HepG2 (cell line): ENCODE data around the gene STX8. TPM values are rescaled to one million over a fixed set of nuclear protein-coding genes. Genes with fewer than 3 reads are reported as not detected.
A peak's percentile ranks its signal among the peaks of the same experiment; 100 is the strongest.

Experiments used
- AKAP8 ChIP-seq: sonication (generic); formaldehyde crosslinking; IDR thresholded peaks from 2 replicates; pipeline ENCODE4 v1.5.1; 2020; ENCODE audit warnings: mild to moderate bottlenecking, missing genetic modification reagents
- ELF4 ChIP-seq: sonication (generic); formaldehyde crosslinking; IDR thresholded peaks from 2 replicates; pipeline ENCODE4 v1.5.0; 2020; ENCODE audit warnings: missing genetic modification reagents, mild to moderate bottlenecking, moderate library complexity, borderline replicate concordance
- KAT8 ChIP-seq: IDR thresholded peaks from 2 replicates; pipeline ENCODE4 v1.6.1; 2016; ENCODE audit warnings: missing genetic modification reagents, missing compliant biosample characterization
- KDM1A ChIP-seq: IDR thresholded peaks from 2 replicates; pipeline ENCODE4 v1.6.1; 2016; ENCODE audit warnings: missing compliant biosample characterization
- MED8 ChIP-seq: sonication (generic); formaldehyde crosslinking; IDR thresholded peaks from 2 replicates; pipeline ENCODE4 v1.8.1; 2023; ENCODE audit warnings: mild to moderate bottlenecking, missing genetic modification reagents; ENCODE audit not compliant: insufficient replicate concordance
- NCOR1 ChIP-seq: fragments of 200-600 bp; sonication (generic); IDR thresholded peaks from 2 replicates; pipeline ENCODE4 v1.7.0; 2017; ENCODE audit warnings: antibody characterized with exemption, low read length, borderline replicate concordance
- NR2F2 ChIP-seq: IDR thresholded peaks from 2 replicates; pipeline ENCODE4 v1.6.1; 2012; ENCODE audit warnings: low read depth, inconsistent platforms, borderline replicate concordance
- NR2F6 ChIP-seq, 2 experiments: IDR thresholded peaks; 2 replicates each; pipeline ENCODE4 v1.6.1; 2016; ENCODE audit warnings: antibody characterized with exemption in 1 of 2, mild to moderate bottlenecking in 1 of 2
- RXRB ChIP-seq: IDR thresholded peaks from 2 replicates; pipeline ENCODE4 v1.6.1; 2016; ENCODE audit warnings: borderline replicate concordance, missing genetic modification reagents, missing compliant biosample characterization
- SNRNP70 ChIP-seq: fragments of 200-400 bp; formaldehyde crosslinking; IDR thresholded peaks from 2 replicates; pipeline ENCODE4 v1.6.1; 2017; ENCODE audit warnings: mild to moderate bottlenecking, low read depth, low read length, moderate library complexity
- TMF1 ChIP-seq: sonication (generic); formaldehyde crosslinking; IDR thresholded peaks from 2 replicates; pipeline ENCODE4 v1.8.1; 2022; ENCODE audit warnings: low read depth, missing genetic modification reagents
- XBP1 ChIP-seq: sonication (generic); formaldehyde crosslinking; IDR thresholded peaks from 2 replicates; pipeline ENCODE4 v1.5.0; 2020; ENCODE audit warnings: missing genetic modification reagents
- ZNF143 ChIP-seq: sonication (generic); formaldehyde crosslinking; IDR thresholded peaks from 2 replicates; pipeline ENCODE4 v1.4.0; 2020; ENCODE audit warnings: missing genetic modification reagents
- ZNF335 ChIP-seq: sonication (generic); formaldehyde crosslinking; IDR thresholded peaks from 2 replicates; pipeline ENCODE4 v1.4.0; 2020; ENCODE audit warnings: missing genetic modification reagents
- ZNF563 ChIP-seq: sonication (generic); formaldehyde crosslinking; IDR thresholded peaks from 2 replicates; pipeline ENCODE4 v1.8.0; 2022; ENCODE audit warnings: mild to moderate bottlenecking, moderate library complexity, missing genetic modification reagents
- ZNF713 ChIP-seq: sonication (generic); formaldehyde crosslinking; IDR thresholded peaks from 2 replicates; pipeline ENCODE4 v1.4.0; 2020; ENCODE audit warnings: mild to moderate bottlenecking, missing genetic modification reagents
- ZNF768 ChIP-seq: sonication (generic); formaldehyde crosslinking; IDR thresholded peaks from 2 replicates; pipeline ENCODE4 v1.4.0; 2020; ENCODE audit warnings: missing genetic modification reagents
- polyA plus RNA-seq, 8 experiments: library from polyadenylated mRNA; depleted of rRNA in 3 of 8; stranded (reverse) in 7 of 8; unstranded in 1 of 8; fragments of >200 nt; fragmentation: Illumina TruSeq in 4 of 8; extraction: Trizol in 4 of 8; gene quantifications; 2 replicates each; pipeline versions ENCODE4 v1.2.1 to v1.2.3, GENCODE V29; 2011 to 2016; ENCODE audit warnings: low read depth in 4 of 8, missing spikeins in 1 of 8, mixed read lengths in 1 of 8; ENCODE audit not compliant: insufficient read depth in 1 of 8
- total RNA-seq, 5 experiments: library from RNA; depleted of rRNA; stranded (reverse); fragments of >200 nt; fragmentation: Illumina TruSeq; extraction: Trizol; gene quantifications; 2 replicates each; pipeline ENCODE4 v1.2.3, GENCODE V29; 2016; ENCODE audit warnings: low read depth in 1 of 5
- TF ChIP-seq, protein P1 (sequence below): sonication (generic); formaldehyde crosslinking; IDR thresholded peaks from 2 replicates; pipeline ENCODE4 v1.4.0; 2020; ENCODE audit warnings: mild to moderate bottlenecking, missing genetic modification reagents
- TF ChIP-seq, protein P2 (sequence below): sonication (generic); formaldehyde crosslinking; IDR thresholded peaks from 2 replicates; pipeline ENCODE4 v1.8.0; 2022; ENCODE audit warnings: mild to moderate bottlenecking, missing genetic modification reagents, moderate library complexity
- TF ChIP-seq, protein P3 (sequence below): IDR thresholded peaks from 2 replicates; pipeline ENCODE4 v1.4.0; 2020; ENCODE audit warnings: mild to moderate bottlenecking, missing genetic modification reagents
- TF ChIP-seq, protein P4 (sequence below): sonication (generic); formaldehyde crosslinking; IDR thresholded peaks from 2 replicates; pipeline ENCODE4 v1.5.0; 2020; ENCODE audit warnings: missing genetic modification reagents

The STX8 gene
- total and polyA plus RNA-seq, 2 of the 13 experiments (the other 11 are each of a cell fraction or from before 2014, with no cell fraction given) = 36.4 to 53.6 TPM

- TF ChIP-seq NR2F2 (no peak), KAT8 (CRISPR knock-in tag) (0 out of 2 replicates have a peak, but pooled peaks have one; percentile 18), MED8 (CRISPR knock-in tag) (no peak), TMF1 (no peak), RXRB (CRISPR knock-in tag) (peak; percentile 43; the same call in 1 of the 2 replicates), AKAP8 (CRISPR knock-in tag) (no peak), KDM1A (CRISPR knock-in tag) (0 out of 2 replicates have a peak, but pooled peaks have one; percentile 22), ELF4 (CRISPR knock-in tag) (no peak), ZNF143 (CRISPR knock-in tag) (no peak), ZNF713 (CRISPR knock-in tag) (no peak), ZNF563 (CRISPR knock-in tag) (no peak), ZNF335 (CRISPR knock-in tag) (no peak), NR2F6 (IDR thresholded peaks at IDR 0.05) (no peak), NR2F6 (CRISPR knock-in tag; IDR thresholded peaks at IDR 0.05) (peak; percentile 45; the same call in 1 of the 2 replicates), NCOR1 (0 out of 2 replicates have a peak, but pooled peaks have one; percentile 21), XBP1 (CRISPR knock-in tag) (no peak), SNRNP70 (no peak), ZNF768 (peak; percentile 42; the same call in 1 of the 2 replicates)
- TF ChIP-seq, protein P1, sequence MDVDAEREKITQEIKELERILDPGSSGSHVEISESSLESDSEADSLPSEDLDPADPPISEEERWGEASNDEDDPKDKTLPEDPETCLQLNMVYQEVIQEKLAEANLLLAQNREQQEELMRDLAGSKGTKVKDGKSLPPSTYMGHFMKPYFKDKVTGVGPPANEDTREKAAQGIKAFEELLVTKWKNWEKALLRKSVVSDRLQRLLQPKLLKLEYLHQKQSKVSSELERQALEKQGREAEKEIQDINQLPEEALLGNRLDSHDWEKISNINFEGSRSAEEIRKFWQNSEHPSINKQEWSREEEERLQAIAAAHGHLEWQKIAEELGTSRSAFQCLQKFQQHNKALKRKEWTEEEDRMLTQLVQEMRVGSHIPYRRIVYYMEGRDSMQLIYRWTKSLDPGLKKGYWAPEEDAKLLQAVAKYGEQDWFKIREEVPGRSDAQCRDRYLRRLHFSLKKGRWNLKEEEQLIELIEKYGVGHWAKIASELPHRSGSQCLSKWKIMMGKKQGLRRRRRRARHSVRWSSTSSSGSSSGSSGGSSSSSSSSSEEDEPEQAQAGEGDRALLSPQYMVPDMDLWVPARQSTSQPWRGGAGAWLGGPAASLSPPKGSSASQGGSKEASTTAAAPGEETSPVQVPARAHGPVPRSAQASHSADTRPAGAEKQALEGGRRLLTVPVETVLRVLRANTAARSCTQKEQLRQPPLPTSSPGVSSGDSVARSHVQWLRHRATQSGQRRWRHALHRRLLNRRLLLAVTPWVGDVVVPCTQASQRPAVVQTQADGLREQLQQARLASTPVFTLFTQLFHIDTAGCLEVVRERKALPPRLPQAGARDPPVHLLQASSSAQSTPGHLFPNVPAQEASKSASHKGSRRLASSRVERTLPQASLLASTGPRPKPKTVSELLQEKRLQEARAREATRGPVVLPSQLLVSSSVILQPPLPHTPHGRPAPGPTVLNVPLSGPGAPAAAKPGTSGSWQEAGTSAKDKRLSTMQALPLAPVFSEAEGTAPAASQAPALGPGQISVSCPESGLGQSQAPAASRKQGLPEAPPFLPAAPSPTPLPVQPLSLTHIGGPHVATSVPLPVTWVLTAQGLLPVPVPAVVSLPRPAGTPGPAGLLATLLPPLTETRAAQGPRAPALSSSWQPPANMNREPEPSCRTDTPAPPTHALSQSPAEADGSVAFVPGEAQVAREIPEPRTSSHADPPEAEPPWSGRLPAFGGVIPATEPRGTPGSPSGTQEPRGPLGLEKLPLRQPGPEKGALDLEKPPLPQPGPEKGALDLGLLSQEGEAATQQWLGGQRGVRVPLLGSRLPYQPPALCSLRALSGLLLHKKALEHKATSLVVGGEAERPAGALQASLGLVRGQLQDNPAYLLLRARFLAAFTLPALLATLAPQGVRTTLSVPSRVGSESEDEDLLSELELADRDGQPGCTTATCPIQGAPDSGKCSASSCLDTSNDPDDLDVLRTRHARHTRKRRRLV (CRISPR knock-in tag) = no peak
- TF ChIP-seq, protein P2, sequence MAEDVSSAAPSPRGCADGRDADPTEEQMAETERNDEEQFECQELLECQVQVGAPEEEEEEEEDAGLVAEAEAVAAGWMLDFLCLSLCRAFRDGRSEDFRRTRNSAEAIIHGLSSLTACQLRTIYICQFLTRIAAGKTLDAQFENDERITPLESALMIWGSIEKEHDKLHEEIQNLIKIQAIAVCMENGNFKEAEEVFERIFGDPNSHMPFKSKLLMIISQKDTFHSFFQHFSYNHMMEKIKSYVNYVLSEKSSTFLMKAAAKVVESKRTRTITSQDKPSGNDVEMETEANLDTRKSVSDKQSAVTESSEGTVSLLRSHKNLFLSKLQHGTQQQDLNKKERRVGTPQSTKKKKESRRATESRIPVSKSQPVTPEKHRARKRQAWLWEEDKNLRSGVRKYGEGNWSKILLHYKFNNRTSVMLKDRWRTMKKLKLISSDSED (CRISPR knock-in tag) = no peak
- TF ChIP-seq, protein P3, sequence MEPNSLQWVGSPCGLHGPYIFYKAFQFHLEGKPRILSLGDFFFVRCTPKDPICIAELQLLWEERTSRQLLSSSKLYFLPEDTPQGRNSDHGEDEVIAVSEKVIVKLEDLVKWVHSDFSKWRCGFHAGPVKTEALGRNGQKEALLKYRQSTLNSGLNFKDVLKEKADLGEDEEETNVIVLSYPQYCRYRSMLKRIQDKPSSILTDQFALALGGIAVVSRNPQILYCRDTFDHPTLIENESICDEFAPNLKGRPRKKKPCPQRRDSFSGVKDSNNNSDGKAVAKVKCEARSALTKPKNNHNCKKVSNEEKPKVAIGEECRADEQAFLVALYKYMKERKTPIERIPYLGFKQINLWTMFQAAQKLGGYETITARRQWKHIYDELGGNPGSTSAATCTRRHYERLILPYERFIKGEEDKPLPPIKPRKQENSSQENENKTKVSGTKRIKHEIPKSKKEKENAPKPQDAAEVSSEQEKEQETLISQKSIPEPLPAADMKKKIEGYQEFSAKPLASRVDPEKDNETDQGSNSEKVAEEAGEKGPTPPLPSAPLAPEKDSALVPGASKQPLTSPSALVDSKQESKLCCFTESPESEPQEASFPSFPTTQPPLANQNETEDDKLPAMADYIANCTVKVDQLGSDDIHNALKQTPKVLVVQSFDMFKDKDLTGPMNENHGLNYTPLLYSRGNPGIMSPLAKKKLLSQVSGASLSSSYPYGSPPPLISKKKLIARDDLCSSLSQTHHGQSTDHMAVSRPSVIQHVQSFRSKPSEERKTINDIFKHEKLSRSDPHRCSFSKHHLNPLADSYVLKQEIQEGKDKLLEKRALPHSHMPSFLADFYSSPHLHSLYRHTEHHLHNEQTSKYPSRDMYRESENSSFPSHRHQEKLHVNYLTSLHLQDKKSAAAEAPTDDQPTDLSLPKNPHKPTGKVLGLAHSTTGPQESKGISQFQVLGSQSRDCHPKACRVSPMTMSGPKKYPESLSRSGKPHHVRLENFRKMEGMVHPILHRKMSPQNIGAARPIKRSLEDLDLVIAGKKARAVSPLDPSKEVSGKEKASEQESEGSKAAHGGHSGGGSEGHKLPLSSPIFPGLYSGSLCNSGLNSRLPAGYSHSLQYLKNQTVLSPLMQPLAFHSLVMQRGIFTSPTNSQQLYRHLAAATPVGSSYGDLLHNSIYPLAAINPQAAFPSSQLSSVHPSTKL (CRISPR knock-in tag) = peak; percentile 31; the same call in 1 of the 2 replicates
- TF ChIP-seq, protein P4, sequence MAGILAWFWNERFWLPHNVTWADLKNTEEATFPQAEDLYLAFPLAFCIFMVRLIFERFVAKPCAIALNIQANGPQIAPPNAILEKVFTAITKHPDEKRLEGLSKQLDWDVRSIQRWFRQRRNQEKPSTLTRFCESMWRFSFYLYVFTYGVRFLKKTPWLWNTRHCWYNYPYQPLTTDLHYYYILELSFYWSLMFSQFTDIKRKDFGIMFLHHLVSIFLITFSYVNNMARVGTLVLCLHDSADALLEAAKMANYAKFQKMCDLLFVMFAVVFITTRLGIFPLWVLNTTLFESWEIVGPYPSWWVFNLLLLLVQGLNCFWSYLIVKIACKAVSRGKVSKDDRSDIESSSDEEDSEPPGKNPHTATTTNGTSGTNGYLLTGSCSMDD (CRISPR knock-in tag) = no peak
These were observed 119.3 kb downstream of the STX8 start (continued) for GRCh38 chr17:9456330-9456729.
